8988T (cell line): Measurements from ENCODE around the gene SH3D19.
"Not testable (repeated sequence)": the region's sequence is repeated elsewhere in the genome, so short reads cannot be mapped to it uniquely, and the experiment has no call there.

Source experiments
- DNase-seq: peaks from one replicate; pipeline ENCODE4 v3.0.0; 2011

SH3D19 gene

DNA sequence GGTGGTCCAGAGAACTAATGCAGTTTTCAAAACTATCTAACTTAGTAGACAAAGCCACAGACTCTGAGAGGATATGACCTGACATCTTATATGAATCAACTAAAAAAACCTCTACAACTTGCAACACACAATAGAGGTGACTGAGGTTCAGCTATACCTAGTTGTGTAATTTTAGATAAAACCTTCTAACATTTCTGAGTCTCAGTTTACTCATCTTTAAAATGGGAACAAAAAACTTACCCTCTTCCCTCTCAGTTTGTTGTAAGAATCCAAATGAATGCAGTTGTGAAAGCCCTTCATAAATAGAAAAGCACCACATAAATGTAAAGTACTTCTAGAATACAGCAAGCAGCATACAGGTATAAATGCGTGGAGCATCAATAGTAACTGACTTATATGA, 5.9 kb downstream of the SH3D19 start:
- no peak for DNase-seq

GRCh38 chr4:151318307-151319006, 6.9 kb downstream of the SH3D19 start:
- DNase-seq = no peak

DNA sequence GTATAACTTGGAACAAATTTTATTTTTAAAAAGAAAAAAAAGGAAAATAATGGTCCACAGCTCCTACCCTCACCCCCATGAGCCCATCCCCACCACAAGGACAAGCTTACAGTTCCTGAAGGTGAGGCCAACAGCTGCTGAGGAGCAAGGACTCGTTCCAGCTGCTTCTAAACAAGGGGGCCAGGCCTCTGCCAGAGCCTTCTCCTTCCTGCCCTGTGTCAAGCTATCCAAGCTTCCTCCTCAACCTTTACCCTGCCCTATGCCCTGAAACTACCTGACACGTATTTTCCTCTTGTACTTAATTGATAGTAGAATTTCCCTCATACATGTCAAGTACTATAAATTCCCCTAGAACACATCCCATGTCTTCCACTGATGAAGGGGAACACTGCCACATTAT, 8.8 kb downstream of the SH3D19 start:
- no peak for DNase-seq

DNA sequence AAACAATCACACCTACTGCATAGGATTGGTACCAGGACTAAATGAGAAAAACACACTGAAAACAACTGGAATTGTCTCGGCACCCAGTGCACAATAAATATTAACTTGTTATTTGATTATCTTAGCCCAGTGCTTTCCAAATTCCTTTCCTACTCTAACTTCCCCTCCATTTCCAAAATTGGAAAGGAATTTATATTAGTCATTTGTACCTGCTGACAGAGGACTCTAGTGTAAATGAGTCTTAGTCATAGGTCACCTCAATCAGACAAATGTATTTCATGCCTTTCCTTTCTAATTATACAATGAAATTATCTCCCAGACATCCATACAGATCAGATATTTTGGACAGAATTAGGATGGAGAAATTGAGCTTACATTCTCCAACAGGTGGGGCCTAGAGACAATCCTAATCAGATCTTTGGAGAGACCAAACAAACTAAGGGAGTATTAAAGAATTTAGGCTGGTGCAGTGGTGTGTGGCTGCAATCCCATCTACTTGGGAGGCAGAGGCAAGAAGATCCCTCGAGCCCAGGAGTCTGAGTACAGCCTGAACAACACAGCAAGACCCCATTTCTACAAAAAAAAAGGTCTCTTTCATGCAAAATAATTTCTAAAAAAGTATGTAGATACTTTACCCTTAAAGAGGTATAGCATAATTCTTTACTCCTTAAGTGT, 10.1 kb downstream of the SH3D19 start:
- no peak for DNase-seq

GRCh38 chr4:151314479-151314878, 10.9 kb downstream of the SH3D19 start:
- DNase-seq = no peak

GRCh38 chr4:151314010-151314355, 11.4 kb downstream of the SH3D19 start:
- no peak for DNase-seq

GRCh38 chr4:151313306-151314009, 11.9 kb downstream of the SH3D19 start:
- DNase-seq = no peak

- no peak for DNase-seq
Observed at GRCh38 chr4:151310124-151310728, 15.2 kb downstream of the SH3D19 start.

DNA sequence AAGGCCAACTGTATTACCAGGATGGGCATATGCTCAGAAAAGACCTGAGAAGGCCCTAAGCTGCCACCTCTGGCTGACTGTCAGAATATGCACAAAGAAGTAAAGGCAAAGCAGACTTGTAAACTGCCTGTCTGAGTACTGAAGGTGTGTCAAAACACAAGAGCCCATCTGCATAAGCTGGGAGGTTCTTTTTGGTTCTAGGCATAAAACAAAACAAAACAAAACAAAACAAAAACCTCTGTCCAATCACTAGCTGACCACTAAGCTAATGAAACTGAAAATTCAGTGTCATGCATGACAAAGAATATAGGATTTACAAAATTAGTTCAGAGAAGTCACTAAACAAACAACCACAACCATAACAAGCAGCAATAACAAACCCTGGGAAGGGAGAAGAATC, 20.6 kb downstream of the SH3D19 start:
- no peak for DNase-seq

- DNase-seq = no peak
Observed at GRCh38 chr4:151304226-151304625, 21.2 kb downstream of the SH3D19 start.

GRCh38 chr4:151302432-151302831, 23.0 kb downstream of the SH3D19 start:
- DNase-seq = no peak

DNA sequence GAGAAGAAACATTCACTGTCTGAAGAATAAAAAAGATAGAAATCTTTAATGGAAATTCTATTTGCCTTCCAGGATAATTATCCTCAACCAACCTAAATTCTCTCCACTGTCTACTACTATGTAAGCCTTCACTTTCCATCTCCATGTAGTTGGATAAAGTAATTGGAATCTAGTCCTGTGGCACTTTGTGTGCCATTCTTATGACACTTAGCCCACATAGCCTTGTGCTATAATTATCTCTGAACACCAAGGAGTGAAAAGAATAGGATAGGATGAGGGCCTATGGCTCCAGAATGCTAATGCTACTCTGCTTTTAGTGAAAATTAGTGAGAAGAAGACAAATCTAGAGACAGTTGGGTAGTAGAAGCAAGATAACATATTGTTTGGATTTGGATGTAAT, 28.2 kb downstream of the SH3D19 start:
- DNase-seq = no peak

- no peak for DNase-seq
Observed at GRCh38 chr4:151296227-151296626, 29.2 kb downstream of the SH3D19 start.

- DNase-seq = no peak
Observed at GRCh38 chr4:151294833-151295496, 30.4 kb downstream of the SH3D19 start.

GRCh38 chr4:151292038-151292437, 33.4 kb downstream of the SH3D19 start:
- no peak for DNase-seq

- no peak for DNase-seq
Observed at GRCh38 chr4:151291485-151291884, 33.9 kb downstream of the SH3D19 start.

GRCh38 chr4:151287409-151287808, 38.0 kb downstream of the SH3D19 start:
- DNase-seq = no peak

DNA sequence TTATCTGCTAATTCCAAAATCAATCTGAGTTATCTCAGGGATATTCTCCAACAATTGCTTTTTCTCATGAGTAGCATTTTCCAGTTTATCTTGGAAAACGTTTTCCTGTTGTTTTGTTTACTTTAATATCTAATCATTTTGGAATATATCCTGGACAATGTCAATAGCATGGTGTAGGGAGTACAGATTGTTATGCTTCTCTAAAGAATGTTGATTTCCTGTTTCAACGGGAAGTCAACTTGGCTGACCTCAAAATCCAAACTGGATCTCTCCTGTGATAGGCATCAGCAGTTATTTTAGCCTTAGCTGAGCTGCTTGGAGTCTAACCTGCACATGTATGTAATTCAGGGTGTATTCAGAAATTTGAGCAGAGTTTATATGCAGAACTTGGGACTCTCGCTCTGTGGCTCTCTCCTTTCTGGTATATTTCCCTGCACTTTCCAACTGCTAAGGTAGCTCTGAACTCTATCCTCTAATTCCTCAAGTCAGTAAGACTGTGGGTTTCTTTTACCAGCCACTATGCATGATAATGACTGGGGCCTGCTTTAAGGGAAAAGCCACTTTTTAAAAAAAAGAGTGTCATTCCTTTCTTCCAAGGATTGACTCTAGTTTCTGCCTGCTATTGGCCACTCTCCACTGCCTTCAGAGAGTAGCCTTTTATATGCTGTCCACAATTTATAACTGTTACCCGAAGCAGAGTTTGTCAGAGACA, 40.7 kb downstream of the SH3D19 start:
- no peak for DNase-seq

DNA sequence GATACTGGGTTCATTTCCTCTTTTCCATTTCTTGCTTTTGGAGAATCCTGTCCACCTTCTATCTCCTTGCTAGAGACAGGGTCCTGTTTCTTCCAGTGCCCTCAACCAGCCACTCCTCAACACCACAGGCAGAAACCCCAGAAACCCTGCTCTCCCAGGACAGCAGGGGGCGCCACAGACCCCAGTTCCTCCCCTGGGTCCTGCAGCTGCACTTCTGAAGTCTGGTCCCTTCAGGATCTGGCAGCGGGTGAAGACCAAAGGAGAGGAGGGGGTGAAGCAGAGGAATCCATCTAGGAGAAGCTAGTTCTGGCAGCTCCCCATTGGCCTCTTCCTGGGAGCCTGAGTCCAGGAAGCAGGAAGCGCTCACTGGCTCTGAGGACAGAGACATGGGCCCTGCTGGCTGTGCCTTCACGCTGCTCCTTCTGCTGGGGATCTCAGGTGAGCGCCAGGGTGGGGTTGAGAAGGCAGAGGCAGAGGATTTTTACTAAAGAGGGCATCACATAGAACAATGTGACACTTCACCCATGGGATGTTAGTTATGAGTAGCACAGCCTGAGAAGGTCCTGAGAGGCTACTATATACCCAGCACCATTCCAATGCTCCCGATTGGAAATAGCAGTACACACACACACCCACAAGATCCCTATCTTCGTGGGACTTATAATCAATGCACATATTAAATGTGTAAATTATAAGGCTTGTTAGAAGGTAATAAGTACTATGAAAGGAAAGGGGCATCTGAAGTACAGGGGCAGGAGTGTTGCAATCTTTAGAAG, 48.4 kb downstream of the SH3D19 start, which contains the start of gene PRSS48:
Gene PRSS48, plus strand, starts transcription at position 375 of the 776 bp plus-strand sequence. Its CDS starts 12 bp downstream, at position 387.
- DNase-seq = peak; percentile 33

DNA sequence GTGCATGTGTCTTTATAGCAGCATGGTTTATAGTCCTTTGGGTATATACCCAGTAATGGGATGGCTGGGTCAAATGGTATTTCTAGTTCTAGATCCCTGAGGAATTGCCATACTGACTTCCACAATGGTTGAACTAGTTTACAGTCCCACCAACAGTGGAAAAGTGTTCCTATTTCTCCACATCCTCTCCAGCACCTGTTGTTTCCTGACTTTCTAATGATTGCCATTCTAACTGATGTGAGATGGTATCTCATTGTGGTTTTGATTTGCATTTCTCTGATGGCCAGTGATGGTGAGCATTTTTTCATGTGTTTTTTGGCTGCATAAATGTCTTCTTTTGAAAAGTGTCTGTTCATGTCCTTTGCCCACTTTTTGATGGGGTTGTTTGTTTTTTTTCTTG, 56.5 kb downstream of the SH3D19 start:
- not testable (repeated sequence) for DNase-seq

DNA sequence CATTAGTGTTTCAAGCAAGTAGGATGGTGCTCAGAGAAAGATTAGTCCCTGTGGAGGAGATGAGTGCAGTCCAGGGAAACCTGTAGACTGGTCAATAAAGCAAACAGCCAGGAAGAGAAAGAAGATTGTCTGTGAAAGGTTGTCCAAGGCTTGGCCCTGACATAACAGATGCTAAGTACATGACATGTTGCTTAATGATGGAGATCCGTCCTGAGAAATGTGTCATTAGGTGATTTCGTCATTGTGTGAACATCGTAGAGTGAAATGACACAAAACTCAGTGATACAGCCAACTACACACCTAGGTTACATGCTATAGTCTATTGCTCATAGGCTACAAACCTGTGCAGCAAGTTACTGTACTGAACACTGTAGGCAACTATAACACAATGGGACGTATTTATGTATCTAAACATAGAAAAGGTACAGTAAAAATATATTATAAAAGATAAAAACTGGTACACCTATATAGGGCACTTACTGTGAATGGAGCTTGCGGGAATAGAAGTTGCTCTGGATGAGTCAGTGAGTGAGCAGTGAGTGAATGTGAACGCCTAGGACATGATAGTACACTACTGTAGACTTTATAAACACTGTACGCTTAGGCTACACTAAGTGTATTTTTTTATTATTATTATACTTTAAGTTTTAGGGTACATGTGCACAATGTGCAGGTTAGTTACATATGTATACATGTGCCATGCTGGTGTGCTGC, 57.4 kb downstream of the SH3D19 start:
- DNase-seq = no peak
